Fibroblast of villous mesenchyme (primary cell): ENCODE data around the gene MDP1. TPM values are rescaled to one million over a fixed set of nuclear protein-coding genes. Genes with fewer than 3 reads are reported as not detected.

Experiments used
- DNase-seq: peaks from one replicate; pipeline ENCODE4 v3.0.0-alpha.2; 2010; ENCODE audit warnings: low read depth
- H3K4me3 ChIP-seq: 2 replicates; pipeline ENCODE4 v1.5.1; 2011; ENCODE audit warnings: low read depth, mild to moderate bottlenecking, low read length
- total RNA-seq: library from RNA; depleted of rRNA; stranded (reverse); fragments of >200 nt; gene quantifications from 2 replicates; pipeline ENCODE4 v1.2.3, GENCODE V29; 2012
- TF ChIP-seq, protein P1 (sequence below): IDR thresholded peaks from 2 replicates; pipeline ENCODE4 v1.5.1; 2012; ENCODE audit warnings: low read depth, mild to moderate bottlenecking, low read length; ENCODE audit not compliant: insufficient read depth

The MDP1 gene
- total RNA-seq, 1 donor, result 8.6 TPM

DNA sequence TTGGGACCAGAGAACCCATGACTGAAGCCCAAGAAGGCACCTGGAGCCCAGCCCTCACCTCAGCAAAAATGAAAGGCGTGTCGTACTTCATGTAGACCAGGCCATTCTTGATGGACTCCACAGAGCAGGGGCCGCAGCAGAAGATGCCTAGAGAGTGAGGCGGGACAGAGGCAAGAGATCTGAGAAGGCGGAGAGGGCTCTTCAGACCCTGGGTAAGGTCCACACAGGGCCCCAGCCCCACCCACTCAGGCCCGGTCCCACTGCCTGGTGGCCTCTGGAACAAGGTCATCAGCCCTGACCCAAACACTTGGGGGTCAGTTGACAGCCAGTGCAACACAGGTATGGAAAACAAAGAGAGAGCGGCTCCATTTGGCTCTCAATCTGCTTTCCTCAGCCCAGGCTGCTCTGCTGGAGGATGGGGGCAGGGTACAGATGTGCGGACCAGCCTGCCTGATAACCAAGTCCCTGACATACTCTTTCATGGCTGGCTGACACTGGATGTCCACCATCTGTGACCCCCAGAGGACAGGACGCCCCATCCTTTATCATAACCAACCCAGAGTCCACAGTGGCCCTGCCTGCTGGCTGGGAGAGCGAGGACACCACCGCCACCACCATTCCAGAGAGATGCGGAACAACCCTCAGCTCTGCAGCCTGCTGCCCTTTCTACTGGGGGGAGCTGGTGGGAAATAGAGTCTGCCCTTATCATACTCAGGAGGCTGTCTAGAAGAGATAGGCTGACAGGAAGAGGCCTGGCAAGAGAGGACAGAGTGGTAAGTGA is 40.3 kb upstream of the MDP1 start:
- TF ChIP-seq, protein P1, sequence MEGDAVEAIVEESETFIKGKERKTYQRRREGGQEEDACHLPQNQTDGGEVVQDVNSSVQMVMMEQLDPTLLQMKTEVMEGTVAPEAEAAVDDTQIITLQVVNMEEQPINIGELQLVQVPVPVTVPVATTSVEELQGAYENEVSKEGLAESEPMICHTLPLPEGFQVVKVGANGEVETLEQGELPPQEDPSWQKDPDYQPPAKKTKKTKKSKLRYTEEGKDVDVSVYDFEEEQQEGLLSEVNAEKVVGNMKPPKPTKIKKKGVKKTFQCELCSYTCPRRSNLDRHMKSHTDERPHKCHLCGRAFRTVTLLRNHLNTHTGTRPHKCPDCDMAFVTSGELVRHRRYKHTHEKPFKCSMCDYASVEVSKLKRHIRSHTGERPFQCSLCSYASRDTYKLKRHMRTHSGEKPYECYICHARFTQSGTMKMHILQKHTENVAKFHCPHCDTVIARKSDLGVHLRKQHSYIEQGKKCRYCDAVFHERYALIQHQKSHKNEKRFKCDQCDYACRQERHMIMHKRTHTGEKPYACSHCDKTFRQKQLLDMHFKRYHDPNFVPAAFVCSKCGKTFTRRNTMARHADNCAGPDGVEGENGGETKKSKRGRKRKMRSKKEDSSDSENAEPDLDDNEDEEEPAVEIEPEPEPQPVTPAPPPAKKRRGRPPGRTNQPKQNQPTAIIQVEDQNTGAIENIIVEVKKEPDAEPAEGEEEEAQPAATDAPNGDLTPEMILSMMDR, result no peak
- no peak for DNase-seq
- H3K4me3 ChIP-seq, result no peak overlapping the region

DNA sequence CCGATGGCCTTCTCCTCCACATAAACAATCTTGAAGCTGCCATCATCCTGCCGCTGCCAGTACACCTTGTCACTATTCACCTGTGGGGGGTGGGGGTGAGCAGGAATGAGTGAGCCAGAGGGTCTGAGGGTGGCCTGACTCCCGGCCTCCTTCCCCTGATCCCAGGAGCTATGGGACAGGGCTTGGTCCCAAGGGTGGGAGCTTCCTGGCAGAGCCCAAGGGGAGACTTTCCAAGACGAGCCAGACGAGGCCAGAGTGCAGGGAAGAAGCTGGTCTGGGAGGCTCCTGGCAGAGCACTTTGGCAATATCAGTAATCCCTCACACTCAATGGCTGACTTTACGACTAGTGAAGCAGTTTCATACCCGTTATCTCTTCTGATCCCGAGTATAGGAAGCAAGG is 39.6 kb upstream of the MDP1 start:
- DNase-seq, result no peak
- TF ChIP-seq, protein P1, result no peak
- no peak overlapping the region for H3K4me3 ChIP-seq

DNA sequence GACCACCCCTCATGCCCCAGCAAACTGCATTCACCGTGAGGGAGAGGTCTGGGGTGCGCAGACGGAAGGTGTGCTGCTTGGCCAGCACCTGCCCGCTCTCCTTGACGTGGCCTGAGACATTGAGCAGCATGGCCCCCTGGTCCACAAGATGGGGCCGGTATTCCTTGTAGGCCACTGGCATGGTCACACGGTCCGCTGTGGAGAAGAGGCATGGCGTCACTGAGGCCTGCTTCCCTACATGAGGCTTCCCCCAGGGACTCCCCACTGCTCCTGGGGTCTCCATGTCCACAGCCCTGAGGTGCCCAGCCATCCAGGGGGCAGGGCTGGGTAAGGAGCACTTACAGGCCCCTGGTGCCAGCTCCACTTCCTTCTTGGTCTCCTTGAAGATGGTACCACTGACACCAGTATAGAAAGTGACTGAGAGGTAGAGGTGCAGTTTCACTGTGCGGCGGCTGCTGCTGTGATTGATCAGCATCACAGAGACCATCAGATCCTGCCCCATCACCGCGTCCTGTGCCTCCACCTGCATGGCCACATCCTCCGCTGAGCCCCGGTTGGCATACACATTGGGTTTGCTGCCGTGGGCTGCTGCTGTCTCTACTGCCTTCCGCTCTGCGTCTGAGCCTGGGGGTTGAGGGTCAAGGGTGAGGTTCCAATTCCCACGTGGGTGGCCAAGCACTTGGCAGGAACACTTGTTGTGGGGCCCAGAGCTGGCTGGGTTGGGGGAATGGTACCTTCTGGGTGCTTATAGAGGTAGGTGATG is 38.9 kb upstream of the MDP1 start:
- no peak overlapping the region for H3K4me3 ChIP-seq
- DNase-seq, result no peak
- TF ChIP-seq, protein P1, result no peak

DNA sequence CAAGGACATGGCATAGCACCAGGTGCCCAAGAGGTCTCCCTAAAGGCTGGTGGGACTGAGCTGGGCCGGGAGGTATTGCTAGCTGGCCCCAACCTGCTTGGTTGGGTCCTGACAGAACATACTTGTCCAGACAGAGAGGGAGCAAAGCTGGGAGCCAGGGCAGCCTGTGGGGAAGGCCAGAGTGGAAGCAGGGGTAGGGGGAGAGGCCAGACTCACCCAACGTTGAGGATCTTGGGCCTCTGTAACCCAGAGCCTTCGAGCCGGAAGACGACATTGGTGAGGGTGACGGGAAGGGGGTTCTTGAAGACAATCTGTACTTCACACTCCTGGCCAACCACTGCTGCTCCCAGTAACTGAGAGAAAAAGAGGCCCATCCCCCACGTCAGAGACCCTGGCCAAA is 38.1 kb upstream of the MDP1 start:
- no peak for DNase-seq

DNA sequence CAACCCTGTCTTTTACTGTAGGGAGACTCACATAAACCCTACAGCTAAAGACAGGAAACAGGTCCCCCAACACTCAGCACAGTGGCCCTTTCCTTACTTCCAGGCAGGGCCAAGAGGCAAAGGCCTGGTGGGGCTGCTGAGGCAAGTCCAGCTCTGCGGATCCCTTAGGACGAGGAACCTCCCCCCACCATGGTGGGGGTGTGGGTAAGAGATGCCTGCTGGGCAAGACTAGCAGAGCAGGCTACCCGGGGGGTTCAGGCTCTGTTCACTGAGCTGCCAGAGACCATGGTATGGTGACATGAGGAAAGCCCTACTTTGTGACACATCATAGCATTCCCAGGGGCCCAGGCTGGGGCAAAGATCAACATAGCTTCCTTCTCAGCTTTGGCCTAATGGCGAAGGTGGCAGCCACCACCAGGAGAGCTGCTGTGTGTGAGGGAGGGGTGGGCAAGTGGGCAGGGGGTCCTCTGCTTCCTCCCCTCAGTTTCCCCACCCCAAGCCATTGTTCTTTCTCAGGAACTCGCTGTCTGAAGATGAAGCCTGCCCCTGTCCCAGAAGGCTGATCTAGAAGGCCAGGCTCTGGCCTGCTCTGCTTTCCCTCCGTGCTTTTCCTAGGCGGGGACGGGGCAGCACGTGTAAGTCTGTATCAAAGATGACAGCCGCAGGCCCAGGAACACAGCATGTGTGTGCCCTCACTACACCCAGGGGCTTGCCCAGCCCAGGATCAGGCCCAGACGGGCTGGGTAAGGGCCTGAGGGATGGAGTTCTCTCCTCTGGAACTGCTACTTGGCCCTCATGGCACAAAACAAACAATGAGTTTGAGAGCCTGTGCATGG is 36.6 kb upstream of the MDP1 start:
- TF ChIP-seq, protein P1, result no peak
- H3K4me3 ChIP-seq, result no peak overlapping the region
- no peak for DNase-seq

More for the DNA sequence above, 38.1 kb upstream of the MDP1 start:
- no peak overlapping the region for H3K4me3 ChIP-seq
- TF ChIP-seq, protein P1, result no peak

DNA sequence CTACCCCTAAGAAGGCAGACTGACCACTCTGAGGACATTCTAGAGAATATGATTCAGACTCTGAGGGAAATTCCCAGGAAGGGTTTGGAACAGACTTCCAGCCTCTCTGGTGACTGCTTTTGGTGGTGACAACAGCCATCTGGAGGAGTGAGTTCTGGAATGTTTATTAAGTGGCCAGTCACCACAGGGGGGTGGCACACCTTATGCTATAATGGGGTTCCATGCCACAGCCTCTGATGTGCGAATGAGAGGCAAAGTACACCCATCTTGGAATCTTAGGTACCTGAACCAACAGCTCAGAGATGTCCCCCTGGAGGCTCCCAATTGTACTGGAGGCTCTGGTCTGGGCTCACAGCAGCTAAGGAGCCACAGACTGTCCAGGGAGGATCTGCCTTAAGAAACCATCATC is 36.0 kb upstream of the MDP1 start:
- DNase-seq, result no peak
- no peak overlapping the region for H3K4me3 ChIP-seq
- TF ChIP-seq, protein P1, result no peak
